GM21381 (cell line): Measurements from ENCODE around the gene IL6R.

Experiments used
- ATAC-seq: cut with Tn5 transposase; IDR thresholded peaks from one replicate; pipeline ENCODE4 v1.9.1; 2021; ENCODE audit warnings: mild to moderate bottlenecking, moderate library complexity; ENCODE audit not compliant: unreplicated experiment

IL6R gene

GRCh38 chr1:154446789-154447188 lies 41.6 kb downstream of the IL6R start:
- ATAC-seq, result no peak

GRCh38 chr1:154448331-154448811 lies 43.2 kb downstream of the IL6R start:
- ATAC-seq, result no peak

GRCh38 chr1:154453161-154453560 lies 48.0 kb downstream of the IL6R start:
- ATAC-seq, result no peak

DNA sequence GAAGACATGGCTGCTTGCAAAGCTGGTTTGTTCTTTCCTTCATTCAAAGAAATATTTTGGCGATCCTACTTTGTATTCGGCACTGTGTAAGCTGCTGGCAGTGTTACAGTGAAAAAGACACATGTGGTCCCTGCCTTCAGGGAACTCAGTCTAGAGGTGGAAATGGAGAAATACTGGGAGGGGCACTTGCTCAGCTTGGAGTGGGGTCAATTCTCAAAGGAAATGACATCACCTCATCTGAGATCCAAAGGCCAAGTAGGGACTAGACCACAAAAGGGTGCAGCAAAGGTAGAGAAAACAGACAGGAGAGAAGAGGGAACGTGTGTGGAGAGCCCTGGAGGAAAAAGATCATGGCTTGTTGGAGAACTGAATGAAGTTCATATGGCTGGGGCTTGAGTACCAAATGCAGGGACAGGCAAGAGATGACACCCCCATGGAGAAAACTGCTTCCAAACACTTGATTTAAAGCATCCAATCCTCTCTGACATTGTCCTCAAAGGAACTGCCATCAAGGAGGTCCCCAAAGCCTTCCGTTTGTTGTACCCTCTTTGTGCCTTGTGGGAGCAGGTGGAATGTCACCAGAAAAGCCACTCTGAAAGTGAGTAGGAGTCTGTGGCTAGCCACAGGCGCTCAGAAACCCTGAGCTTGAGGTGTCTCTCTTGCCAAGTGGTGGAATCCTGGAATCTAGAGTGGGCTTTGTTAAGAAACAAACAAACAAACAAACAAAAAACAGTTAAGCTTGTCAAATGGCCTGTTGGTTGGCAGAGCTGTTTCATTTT lies 48.6 kb downstream of the IL6R start:
- ATAC-seq, result no peak

DNA sequence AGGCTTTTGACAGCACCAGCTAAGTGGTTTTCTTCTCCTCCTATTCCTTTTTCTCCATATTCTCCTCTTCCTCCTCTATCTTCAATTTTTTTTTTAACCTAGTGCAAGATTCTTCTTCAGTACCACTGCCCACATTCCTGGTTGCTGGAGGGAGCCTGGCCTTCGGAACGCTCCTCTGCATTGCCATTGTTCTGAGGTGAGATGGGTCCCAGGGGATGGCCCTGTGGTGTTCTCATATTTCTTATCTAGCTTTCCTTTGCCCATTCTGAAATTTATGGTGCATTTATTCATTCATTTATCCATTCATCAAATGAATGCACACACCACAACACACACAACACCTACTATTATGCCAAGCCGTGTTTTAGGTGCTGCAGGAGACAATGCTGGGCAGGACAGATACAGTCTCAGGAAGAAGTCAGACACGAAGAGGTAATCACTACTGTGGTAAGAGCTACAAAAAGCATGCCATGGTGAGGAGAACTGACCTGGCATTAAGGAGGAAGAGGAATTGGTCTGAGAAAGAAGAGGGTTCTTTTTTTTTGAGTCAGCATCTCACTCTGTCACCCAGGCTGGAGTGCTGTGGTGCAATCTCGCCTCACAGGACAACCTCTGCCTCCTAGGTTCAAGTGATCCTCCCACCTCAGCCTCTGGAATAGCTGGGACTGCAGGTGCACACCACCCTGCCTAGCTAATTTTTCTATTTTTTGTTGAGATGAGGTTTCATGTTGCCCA lies 49.4 kb downstream of the IL6R start:
- no peak for ATAC-seq

GRCh38 chr1:154456631-154457030 lies 51.5 kb downstream of the IL6R start:
- no peak for ATAC-seq

DNA sequence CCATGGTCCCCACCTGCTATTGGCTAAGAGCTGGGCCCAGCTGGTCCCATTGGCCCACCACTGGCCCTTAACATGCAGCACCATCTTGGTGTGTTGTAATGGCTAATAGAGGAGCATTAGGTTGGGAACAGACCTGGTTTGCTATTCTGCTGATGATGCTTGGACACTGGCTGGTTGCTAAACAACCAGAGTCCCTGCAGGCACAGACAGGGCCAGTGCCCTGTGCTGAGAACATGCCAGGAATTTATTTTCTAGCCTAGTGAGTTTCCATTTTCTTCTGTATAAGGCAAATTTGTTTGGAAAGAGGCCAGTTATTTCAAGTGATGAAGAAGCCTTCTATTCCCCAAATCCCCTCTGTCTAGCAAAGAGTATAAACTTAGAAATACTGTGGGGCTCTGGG lies 53.9 kb downstream of the IL6R start:
- ATAC-seq, result no peak

DNA sequence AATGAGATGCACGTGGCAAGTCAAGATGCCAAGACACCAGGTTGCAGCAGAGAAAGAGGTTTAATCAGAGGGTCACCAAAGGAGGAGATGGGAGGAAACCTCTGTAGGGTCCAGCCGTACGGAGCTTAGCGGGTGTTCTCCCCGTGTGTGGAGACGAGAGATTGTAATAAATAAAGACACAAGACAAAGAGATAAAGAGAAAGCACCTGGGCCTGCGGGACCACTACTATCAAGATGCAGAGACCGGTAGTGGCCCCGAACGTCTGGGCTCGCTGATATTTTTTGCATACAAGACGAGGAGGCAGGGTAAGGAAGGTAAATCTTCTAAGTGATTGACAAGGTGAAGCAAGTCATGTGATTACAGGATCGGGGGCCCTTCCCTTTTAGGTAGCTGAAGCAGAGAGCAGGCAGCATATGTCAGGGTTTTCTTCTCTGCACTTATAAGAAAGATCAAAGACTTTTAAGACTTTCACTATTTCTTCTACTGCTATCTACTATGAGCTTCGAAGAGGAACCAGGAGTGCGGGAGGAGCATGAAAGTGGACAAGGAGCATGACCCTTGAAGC lies 55.6 kb downstream of the IL6R start:
- ATAC-seq, result no peak

GRCh38 chr1:154463512-154463990 lies 58.4 kb downstream of the IL6R start:
- no peak for ATAC-seq

DNA sequence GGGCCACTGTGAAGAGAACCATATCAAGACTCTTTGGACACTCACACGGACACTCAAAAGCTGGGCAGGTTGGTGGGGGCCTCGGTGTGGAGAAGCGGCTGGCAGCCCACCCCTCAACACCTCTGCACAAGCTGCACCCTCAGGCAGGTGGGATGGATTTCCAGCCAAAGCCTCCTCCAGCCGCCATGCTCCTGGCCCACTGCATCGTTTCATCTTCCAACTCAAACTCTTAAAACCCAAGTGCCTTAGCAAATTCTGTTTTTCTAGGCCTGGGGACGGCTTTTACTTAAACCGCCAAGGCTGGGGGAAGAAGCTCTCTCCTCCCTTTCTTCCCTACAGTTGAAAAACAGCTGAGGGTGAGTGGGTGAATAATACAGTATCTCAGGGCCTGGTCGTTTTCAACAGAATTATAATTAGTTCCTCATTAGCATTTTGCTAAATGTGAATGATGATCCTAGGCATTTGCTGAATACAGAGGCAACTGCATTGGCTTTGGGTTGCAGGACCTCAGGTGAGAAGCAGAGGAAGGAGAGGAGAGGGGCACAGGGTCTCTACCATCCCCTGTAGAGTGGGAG lies 60.6 kb downstream of the IL6R start:
- ATAC-seq, result no peak

- ATAC-seq, result no peak
These were observed 61.1 kb downstream of the IL6R start for GRCh38 chr1:154466206-154466605.

DNA sequence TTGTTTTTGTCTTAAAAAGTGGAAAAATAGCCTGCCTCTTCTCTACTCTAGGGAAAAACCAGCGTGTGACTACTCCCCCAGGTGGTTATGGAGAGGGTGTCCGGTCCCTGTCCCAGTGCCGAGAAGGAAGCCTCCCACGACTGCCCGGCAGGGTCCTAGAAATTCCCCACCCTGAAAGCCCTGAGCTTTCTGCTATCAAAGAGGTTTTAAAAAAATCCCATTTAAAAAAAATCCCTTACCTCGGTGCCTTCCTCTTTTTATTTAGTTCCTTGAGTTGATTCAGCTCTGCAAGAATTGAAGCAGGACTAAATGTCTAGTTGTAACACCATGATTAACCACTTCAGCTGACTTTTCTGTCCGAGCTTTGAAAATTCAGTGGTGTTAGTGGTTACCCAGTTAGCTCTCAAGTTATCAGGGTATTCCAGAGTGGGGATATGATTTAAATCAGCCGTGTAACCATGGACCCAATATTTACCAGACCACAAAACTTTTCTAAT lies 61.8 kb downstream of the IL6R start:
- ATAC-seq, result no peak

GRCh38 chr1:154467434-154468102 lies 62.4 kb downstream of the IL6R start:
- ATAC-seq, result no peak

DNA sequence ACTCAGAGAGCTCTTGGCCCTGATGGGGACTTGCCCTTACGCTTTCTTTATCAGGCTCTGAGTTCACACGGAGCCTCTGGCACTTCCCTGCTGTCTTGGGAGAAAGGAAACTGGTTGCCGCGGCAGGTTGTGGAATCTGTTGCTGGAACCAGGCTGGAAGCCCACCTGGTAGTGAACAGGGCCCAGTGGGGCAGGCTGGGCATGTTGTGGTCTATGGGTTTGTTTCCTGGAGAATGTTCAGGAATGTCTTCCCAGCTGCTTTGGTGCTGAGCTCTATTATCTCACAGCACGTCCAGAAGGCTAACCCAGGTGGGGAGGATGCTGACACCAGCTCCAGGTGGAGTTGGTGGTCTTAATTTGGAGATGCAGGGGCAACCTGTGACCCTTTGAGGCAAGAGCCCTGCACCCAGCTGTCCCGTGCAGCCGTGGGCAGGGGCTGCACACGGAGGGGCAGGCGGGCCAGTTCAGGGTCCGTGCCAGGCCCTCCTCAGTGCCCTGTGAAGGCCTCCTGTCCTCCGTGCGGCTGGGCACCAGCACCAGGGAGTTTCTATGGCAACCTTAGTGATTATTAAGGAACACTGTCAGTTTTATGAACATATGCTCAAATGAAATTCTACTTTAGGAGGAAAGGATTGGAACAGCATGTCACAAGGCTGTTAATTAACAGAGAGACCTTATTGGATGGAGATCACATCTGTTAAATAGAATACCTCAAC lies 63.5 kb downstream of the IL6R start:
- no peak for ATAC-seq

DNA sequence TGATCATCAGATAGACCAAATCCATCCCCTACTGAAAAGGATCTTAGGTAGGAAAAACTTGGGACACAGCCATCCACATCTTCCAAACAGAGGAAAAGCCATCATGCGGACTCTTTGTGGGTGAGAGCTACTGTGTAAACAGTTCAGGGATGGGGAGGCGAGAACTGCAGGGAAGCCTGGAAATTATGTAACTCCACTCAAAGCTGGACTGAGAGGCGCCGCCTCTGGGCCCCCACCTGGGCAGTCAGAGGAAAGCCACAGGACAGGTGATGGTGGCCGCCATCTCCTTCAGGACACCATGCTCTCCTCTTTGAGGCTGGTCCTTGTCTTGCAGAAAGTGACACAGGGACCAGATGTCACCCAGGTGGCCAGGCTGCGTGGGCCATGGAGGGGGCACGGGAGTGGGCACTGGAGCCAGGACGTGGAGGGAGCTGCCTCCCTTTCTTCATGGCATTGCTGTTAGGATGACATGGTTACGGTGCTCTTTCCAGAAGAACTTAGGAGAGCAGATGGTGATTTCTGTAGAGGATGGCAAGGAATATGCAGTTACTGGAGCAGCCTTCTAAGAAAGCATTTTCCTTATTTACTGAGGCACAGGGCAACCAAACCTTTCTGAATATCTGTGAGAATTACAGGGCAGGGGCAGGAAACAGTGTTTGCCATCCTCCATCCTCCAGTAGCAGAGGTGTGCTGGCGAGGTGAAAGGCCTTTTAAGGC lies 64.9 kb downstream of the IL6R start:
- no peak for ATAC-seq

- no peak for ATAC-seq
These were observed 66.2 kb downstream of the IL6R start for GRCh38 chr1:154471304-154471703.

- no peak for ATAC-seq
These were observed 69.7 kb downstream of the IL6R start for GRCh38 chr1:154474802-154475201.

DNA sequence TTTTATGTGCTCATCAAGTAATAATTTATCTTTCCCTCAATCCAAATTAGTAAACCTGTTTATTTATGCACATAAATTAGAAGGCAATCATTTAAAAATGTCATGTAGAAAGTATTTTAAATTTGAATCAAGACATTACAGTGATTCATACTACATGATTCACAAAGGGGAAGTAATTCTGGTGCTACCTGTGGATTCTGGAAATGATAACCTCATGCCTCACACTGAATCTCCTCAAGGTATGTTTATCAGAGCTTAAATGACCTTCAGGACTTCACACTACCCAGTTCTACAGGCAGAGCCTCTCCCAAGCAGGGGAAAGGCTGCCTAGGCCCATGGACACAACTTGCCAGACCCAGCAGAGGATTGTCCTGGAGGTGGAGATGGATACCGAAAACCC lies 71.6 kb downstream of the IL6R start:
- no peak for ATAC-seq

DNA sequence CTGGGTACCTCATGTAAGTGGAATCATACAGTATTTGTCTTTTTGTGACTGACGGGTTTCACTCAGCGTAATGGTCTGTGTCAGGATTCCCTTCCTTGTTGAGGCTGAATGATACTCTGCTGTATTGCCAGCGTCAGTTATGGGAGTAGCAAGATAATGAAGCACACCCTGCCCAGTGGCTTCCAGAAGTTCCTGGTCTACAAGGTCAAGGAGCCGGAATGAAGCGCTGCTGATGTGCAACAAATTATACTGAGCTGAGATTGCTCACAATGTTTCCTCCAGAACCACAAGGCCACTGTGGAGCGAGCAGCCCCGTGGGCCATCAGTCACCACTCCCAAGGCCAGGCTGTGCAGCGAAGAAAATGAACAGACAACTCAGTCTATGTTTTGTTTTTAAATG lies 72.9 kb downstream of the IL6R start:
- no peak for ATAC-seq
